ENCODE measurements around the gene FOCAD. TPM values are rescaled to one million over a fixed set of nuclear protein-coding genes. Genes with fewer than 3 reads are reported as not detected.
A peak's percentile ranks its signal among the peaks of the same experiment; 100 is the strongest.

FOCAD gene
- total RNA-seq, 1 donor: 45.6 TPM

DNA sequence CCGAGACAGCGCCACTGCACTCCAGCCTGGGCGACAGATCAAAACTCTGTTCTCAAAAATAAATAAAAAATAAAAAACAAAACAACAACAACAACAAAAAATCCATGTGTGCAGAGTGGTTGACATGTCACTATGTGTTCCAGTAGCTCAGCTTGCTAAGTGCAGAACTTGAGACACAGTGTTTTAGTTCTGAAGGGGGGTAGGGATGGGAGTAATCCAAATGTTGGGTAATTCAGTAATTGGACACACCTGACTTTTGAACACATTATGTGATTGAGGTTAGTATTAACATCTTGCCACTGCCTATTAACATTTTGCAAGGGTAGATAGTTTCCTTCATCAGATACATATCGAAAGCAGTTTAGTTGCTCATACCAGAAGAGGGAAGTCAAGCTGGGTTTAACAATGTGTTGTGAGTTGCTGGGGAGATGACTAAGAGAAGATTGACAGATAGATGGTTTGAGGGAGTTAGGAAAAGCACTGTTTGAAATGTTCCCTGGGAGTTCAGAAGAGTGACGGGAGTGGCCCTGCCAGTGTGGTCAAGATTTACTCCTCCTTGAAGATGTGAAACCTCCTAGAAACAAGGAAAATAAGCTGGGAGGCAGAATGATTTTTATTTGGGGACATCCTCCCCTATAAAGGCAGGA, 346.5 kb downstream of the FOCAD start:
- TF ChIP-seq, protein P1, sequence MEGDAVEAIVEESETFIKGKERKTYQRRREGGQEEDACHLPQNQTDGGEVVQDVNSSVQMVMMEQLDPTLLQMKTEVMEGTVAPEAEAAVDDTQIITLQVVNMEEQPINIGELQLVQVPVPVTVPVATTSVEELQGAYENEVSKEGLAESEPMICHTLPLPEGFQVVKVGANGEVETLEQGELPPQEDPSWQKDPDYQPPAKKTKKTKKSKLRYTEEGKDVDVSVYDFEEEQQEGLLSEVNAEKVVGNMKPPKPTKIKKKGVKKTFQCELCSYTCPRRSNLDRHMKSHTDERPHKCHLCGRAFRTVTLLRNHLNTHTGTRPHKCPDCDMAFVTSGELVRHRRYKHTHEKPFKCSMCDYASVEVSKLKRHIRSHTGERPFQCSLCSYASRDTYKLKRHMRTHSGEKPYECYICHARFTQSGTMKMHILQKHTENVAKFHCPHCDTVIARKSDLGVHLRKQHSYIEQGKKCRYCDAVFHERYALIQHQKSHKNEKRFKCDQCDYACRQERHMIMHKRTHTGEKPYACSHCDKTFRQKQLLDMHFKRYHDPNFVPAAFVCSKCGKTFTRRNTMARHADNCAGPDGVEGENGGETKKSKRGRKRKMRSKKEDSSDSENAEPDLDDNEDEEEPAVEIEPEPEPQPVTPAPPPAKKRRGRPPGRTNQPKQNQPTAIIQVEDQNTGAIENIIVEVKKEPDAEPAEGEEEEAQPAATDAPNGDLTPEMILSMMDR (IDR thresholded peaks at IDR 0.05; ENCODE audit: extremely low read depth, low read depth, low read length): no peak
- Histone ChIP-seq H2AFZ (ENCODE audit: low read length) (peak overlapping the region; percentile 93), H3K4me2 (ENCODE audit: insufficient read depth, low read length) (peak overlapping the region; percentile 92), H3K9me3 (ENCODE audit: low read depth, low read length) (no peaks in the 10 kb centered on the region), H3K27me3 (ENCODE audit: insufficient read depth, low read length) (no peaks in the 10 kb centered on the region), H4K20me1 (ENCODE audit: insufficient read depth, low read length) (no peaks in the 10 kb centered on the region), H3K4me1 (ENCODE audit: insufficient read depth, low read length) (peaks cover 20% of the 10 kb centered on the region), H3K27ac (ENCODE audit: low read depth, low read length) (peak overlapping the region; percentile 30), H3K79me2 (ENCODE audit: insufficient read depth, low read length) (no peaks in the 10 kb centered on the region), H3K4me3 (ENCODE audit: insufficient read depth, low read length) (peak overlapping the region; percentile 75), H3K36me3 (ENCODE audit: insufficient read depth, low read length) (no peaks in the 10 kb centered on the region)
- DNase-seq (ENCODE audit: insufficient read length, low spot score, missing footprints): peak; percentile 93

DNA sequence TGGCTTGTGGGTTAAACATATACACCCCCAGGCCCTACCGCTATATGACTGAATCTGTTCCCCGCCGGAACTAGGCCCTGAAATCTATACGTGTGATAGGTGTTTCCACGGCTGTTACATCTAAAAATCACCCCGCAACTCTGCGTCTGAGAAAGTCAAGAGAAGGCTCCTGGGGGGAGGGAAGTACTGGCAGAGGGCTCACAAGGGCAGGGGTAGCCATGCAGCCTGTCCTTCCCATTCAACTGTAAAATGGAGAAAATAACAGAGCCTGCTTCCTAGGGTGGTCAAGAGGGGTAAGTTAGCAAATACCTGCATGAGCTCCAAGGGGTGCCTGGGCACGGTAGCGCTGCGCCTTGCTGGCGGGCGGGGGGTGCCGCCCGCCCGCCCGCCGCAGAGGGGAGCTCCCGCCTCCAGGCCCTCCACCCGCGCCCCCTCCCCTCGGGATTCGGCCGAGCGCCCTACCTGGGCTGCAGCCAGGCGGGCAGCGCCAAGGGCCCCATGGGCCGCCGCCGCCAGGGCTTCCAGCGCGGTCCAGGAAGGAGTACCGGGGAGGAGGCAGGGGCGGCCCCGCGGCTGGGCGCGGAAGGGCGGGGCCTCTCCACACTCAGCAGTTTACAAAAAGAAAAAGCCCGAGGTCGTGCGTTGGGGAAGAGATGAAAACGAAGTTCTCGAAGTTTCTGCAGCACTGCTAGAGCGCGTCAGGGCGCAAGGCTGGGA, 347.2 kb downstream of the FOCAD start, which contains the start of gene HACD4:
HACD4 (minus strand) TSS at position 550 of the 717 bp plus-strand sequence; CDS start at position 500, 50 bp downstream.
- Histone ChIP-seq H3K27me3 (ENCODE audit: insufficient read depth, low read length) (no peaks in the 10 kb centered on the region), H3K4me2 (ENCODE audit: insufficient read depth, low read length) (peak within 1 kb of the TSS; percentile 92), H2AFZ (ENCODE audit: low read length) (peak within 1 kb of the TSS; percentile 93), H4K20me1 (ENCODE audit: insufficient read depth, low read length) (no peaks in the 10 kb centered on the region), H3K27ac (ENCODE audit: low read depth, low read length) (peak within 1 kb of the TSS; percentile 30), H3K79me2 (ENCODE audit: insufficient read depth, low read length) (no peaks in the 10 kb centered on the region), H3K36me3 (ENCODE audit: insufficient read depth, low read length) (no peaks in the 10 kb centered on the region), H3K4me3 (ENCODE audit: insufficient read depth, low read length) (peak within 1 kb of the TSS; percentile 75), H3K9me3 (ENCODE audit: low read depth, low read length) (no peaks in the 10 kb centered on the region), H3K4me1 (ENCODE audit: insufficient read depth, low read length) (peaks cover 20% of the 10 kb centered on the region)
- DNase-seq (ENCODE audit: insufficient read length, low spot score, missing footprints): peak; percentile 92
- TF ChIP-seq, protein P1 (IDR thresholded peaks at IDR 0.05; ENCODE audit: extremely low read depth, low read depth, low read length): no peak

DNA sequence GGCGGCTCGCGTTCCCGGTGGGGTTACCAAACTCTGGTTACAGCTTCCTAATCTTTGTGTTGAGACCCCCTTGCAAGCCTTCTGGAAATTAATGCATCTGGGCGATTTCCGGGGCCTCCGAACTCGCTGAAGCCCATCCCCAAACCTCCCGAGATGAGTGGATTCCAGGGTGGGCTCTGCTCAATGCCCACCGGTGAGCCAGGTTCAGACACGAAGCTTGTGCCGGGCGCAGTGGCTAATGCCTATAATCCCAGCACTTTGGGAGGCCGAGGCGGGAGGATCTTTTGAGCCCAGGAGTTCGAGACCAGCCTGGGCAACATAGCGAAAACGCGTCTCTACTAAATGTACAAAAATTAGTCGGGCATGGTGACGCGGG, 347.7 kb downstream of the FOCAD start:
- TF ChIP-seq, protein P1 (IDR thresholded peaks at IDR 0.05; ENCODE audit: extremely low read depth, low read depth, low read length): no peak

DNA sequence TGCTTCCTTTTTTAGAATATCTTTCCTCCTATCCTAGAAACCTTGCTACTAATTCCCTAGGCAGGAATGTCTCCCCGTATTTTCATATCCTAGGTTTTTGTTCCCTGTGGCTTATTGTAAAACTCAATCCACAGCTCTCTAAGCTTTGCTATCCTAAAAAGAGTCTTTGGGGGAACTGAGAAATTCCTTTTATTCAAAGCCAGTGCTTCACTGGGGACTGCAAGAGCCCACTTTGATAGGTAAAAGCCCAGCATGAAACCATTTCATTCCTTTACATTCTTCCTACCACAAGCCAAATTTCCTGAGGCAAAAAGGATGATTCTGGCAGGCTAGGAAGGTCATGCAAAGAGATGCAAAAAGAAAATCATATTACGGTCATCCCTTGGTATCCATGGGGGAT, 353.2 kb downstream of the FOCAD start:
- H3K27me3 ChIP-seq (ENCODE audit: insufficient read depth, low read length): no peaks in the 10 kb centered on the region
- H3K9me3 ChIP-seq (ENCODE audit: low read depth, low read length): no peaks in the 10 kb centered on the region
- H3K36me3 ChIP-seq (ENCODE audit: insufficient read depth, low read length): no peaks in the 10 kb centered on the region
- TF ChIP-seq, protein P1 (IDR thresholded peaks at IDR 0.05; ENCODE audit: extremely low read depth, low read depth, low read length): no peak
- H3K4me3 ChIP-seq (ENCODE audit: insufficient read depth, low read length): no peak overlapping the region
- no peaks in the 10 kb centered on the region for H3K79me2 ChIP-seq (ENCODE audit: insufficient read depth, low read length)
- DNase-seq (ENCODE audit: insufficient read length, low spot score, missing footprints): no peak
- H2AFZ ChIP-seq (ENCODE audit: low read length): no peak overlapping the region
- no peak overlapping the region for H3K4me2 ChIP-seq (ENCODE audit: insufficient read depth, low read length)
- no peaks in the 10 kb centered on the region for H3K4me1 ChIP-seq (ENCODE audit: insufficient read depth, low read length)
- H3K27ac ChIP-seq (ENCODE audit: low read depth, low read length): no peak overlapping the region
- H4K20me1 ChIP-seq (ENCODE audit: insufficient read depth, low read length): no peaks in the 10 kb centered on the region

More for the DNA sequence above, 347.7 kb downstream of the FOCAD start:
- H3K27me3 ChIP-seq (ENCODE audit: insufficient read depth, low read length): no peaks in the 10 kb centered on the region
- H3K27ac ChIP-seq (ENCODE audit: low read depth, low read length): no peak overlapping the region
- H3K36me3 ChIP-seq (ENCODE audit: insufficient read depth, low read length): no peaks in the 10 kb centered on the region
- peak overlapping the region; percentile 93 for H2AFZ ChIP-seq (ENCODE audit: low read length)
- peak overlapping the region; percentile 75 for H3K4me3 ChIP-seq (ENCODE audit: insufficient read depth, low read length)
- no peak for DNase-seq (ENCODE audit: insufficient read length, low spot score, missing footprints)
- H3K4me1 ChIP-seq (ENCODE audit: insufficient read depth, low read length): peaks cover 20% of the 10 kb centered on the region
- no peaks in the 10 kb centered on the region for H3K9me3 ChIP-seq (ENCODE audit: low read depth, low read length)
- H4K20me1 ChIP-seq (ENCODE audit: insufficient read depth, low read length): no peaks in the 10 kb centered on the region
- H3K4me2 ChIP-seq (ENCODE audit: insufficient read depth, low read length): peak overlapping the region; percentile 92
- H3K79me2 ChIP-seq (ENCODE audit: insufficient read depth, low read length): no peaks in the 10 kb centered on the region
